ENCODE measurements around the gene PHF24.

- TF ChIP-seq CTCF (IDR thresholded peaks at IDR 0.05), result no peak
- no peak for TF ChIP-seq EP300 (IDR thresholded peaks at IDR 0.05)
- no peak for TF ChIP-seq POLR2A (IDR thresholded peaks at IDR 0.05)
These were observed 412 bp downstream of the PHF24 start for GRCh38 chr9:34958411-34958982.
